NCI-H2107 (cell line): ENCODE results near the gene CR1.
"Not testable (repeated sequence)": the region's sequence is repeated elsewhere in the genome, so short reads cannot be mapped to it uniquely, and the experiment has no call there.

Source experiments
- DNase-seq: peaks from one replicate; lab custom pipeline; 2025; lab: John Stamatoyannopoulos, UW

The CR1 gene

DNA sequence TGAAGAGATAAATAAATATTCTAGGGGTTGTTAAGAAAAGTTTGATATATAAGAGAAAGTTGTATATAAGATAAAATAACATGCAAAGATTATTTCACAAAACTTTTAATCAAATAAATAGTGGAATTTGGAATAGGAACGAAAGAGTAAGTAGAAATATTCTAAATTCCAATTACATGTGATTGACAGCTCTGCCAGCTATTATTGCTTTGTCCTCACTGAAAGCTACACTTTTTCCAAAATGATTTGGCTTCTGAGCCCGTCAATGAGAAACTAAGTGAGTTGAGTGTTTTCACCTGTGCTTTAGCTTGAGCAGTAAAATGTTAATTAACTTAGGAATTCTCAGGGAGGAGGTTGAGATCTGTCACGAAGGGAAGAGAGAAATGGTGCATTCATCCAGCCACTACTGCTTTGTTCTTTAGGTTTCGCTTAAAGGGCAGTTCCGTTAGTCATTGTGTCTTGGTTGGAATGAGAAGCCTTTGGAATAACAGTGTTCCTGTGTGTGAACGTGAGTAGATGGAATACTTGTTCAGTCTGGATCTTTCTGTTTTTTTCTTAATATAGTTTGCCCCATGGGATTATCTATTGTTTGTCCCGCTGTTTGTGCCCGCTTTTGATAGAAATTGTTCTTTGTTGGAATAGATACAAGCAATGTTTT lies 85.7 kb downstream of the CR1 start:
- no peak for DNase-seq

DNA sequence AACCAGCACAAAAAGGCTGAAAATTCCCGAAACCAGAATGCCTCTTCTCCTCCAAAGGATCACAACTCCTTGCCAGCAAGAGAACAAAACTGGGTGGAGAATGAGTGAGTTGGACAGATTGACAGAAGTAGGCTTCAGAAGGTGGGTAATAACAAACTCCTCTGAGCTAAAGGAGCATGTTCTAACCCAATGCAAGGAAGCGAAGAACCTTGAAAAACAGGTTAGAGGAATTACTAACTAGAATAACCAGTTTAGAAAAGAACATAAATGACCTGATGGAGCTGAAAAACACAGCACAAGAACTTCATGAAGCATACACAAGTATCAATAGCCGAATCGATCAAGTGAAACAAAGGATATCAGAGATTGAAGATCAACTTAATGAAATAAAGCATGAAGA lies 93.5 kb downstream of the CR1 start:
- not testable (repeated sequence) for DNase-seq

DNA sequence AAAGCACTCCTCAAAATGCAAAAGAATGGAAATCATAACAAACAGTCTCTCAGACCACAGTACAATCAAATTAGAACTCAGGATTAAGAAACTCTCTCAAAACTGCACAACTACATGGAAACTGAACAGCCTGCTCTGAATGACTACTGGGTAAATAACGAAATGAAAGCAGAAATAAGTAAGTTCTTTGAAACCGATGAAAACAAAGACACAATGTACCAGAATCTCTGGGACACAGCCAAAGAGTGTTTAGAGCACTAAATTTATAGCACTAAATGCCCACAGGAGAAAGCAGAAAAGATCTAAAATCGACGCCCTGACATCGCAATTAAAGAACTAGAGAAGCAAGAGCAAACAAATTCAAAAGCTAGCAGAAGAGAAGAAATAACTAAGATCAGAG lies 95.2 kb downstream of the CR1 start:
- not testable (repeated sequence) for DNase-seq

DNA sequence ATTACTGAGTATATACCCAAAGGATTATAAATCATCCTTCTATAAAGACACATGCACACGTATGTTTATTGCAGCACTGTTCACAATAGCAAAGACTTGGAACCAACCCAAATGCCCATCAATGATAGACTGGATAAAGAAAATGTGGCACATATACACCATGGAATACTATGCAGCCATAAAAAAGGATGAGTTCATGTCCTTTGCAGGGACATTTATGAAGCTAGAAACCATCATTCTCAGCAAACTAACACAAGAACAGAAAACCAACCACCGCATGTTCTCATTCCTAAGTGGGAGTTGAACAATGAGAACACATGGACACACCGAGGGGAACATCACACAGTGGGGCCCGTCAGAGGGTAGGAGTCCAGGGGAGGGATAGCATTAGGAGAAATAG lies 98.1 kb downstream of the CR1 start:
- DNase-seq = not testable (repeated sequence)

DNA sequence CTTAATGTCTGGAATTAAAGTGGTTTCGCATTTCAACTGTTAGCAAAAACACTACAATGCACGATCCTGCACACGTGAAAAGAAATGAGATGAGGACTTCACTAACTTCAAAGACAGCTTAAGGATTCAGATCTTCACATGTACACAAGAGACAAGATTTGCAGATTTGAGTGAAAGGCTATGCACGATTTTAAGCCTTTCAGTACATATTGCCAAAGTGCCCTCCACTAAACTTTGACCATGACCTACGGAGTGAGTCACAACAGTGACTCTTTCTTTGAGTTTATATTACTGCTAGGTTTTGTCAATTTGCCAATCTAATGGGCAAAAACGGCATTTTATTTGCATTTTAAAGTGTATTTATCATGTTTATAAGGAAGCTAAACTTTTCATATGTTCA lies 107.8 kb downstream of the CR1 start:
- no peak for DNase-seq

DNA sequence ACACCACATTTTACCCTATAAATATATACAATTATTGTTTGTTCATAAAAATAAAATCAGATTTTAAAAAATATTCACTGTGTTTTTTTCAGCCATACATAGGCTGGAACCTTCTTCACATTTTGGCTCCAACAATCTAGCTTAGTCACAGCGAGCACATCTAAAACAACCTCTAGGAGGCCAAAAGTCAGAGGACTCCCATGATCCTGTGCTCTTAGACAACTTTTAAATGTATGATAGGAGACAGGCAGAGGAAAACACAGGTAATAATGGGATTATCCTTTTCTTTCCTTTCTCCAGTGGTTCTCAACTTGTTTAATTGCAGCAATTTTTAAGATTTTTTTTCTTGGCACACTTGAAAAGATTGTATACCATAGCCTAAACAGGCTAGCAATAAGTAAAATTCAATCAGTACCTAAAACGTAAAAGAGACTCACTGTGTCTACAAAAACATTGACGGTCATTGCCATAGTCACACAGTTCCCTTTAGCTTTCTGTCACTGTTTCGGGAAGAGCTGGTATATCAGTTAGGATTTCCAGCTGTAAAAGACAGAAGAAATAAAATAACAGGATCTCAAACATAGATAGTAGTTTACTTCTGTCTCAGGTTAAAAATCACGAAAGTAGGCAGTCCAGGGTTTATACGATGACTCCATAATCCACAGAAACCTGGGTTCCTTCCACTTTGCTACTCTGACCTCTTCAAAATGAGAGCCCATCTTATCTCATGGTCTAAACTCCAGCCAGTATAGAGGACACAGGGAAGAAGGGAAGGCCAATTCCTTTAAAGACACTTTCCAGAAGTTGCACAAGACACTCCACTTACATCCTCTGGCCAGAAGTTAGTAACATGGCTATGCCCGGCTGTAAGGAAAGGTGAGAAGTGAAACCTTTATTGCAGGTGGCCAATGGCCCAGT lies 109.7 kb downstream of the CR1 start:
- no peak for DNase-seq

DNA sequence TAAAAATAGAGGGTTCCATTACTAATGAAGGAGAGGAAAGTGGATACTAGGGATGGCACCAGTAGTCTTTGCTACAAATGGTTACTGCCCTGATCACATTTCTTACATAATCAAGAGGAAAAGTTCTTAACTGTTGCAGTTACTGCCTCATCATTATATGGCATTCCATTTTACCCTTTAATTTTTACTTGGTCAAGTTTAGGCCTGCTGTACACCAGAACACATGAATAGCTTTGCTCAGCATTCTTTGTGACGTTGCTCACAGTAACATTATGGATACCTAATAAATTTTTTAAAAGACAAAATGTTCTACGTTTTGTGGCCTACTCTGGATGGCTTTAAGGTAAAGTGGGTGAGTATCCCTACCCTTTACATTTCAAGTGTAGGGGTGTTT lies 110.4 kb downstream of the CR1 start:
- no peak for DNase-seq

DNA sequence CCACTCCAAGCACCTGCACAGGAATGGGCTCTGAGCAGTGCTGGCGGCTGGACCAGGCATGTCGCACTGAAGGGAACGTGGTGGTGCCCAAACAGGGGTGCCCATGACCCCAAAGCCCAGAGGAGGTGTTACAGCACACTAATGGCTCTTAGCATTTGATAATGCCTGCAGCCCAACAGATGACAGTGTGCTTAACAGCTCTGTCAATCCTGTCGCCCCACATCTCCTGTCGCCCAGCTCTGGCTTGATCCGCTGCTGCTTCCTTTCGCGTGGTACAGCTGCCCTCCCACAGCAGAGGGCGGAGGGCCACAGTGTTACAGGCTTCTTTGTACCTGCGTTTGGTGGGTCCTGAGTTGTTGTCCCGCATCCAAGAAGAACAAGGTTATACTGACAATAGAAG lies 116.8 kb downstream of the CR1 start:
- no peak for DNase-seq

DNA sequence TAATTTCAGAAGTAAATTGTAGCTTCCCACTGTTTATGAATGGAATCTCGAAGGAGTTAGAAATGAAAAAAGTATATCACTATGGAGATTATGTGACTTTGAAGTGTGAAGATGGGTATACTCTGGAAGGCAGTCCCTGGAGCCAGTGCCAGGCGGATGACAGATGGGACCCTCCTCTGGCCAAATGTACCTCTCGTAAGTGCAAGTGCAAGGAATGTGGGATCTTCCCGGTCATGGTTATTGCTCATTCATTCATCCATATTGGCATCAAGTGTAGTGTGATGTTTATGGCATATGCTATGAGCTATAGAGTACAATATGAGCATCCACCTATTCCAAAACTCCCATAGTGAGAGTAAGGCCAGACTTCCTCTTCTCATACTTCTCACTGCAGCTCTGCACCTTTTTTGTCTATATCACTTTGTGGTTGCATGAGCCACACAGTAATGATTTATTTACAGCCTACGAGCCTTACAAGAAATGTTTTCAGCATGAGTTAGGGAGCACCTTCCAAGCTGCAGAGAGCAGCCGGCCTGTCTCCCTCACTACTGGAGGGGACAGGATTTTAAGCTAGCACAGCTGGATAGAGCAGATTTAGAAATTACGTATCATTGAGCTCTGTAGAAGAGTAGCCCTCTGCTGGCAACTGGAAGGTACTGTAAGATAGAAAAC lies 124.0 kb downstream of the CR1 start:
- no peak for DNase-seq

DNA sequence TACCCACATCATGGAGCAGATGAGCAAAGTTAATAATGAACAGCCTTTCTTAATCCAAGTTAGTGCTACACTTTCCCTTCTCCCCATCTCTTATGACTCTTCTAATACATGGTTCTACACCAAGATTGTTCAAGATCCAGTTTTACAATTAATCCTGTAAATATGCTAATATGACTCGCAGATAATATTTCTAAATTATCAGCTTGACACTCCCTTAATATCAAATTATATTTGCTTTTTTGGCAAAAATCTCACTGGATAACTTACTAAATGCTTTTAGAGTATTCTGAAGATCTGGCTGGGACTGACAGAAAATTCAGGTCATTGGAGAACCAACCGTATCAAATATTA lies 124.6 kb downstream of the CR1 start:
- no peak for DNase-seq

DNA sequence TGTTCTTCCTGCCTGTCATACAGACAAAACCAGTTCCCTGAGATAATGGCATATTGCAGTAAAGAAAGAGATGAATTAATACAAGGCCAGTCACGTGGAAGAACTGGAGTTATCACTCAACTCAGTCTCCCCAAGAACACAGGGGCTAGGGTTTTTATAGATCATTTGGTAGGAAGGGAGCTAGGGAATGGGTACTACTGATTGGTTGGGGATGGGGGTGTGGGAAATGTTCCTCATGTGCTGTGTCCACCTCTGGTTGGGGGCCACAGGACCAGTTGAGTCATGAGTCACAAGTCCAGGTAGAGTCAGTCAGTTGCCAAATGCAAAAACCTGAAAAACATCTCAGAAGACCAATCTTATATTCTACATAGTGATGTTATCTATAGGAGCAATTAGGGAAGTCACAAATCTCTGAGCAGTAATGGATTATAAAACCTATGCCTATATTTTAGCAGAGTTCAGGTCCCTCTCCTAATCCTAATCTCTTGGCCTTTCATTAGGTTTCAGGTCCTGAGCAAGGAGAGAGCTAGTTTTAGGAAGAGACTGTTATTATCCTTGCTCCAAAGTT lies 129.6 kb downstream of the CR1 start:
- not testable (repeated sequence) for DNase-seq

DNA sequence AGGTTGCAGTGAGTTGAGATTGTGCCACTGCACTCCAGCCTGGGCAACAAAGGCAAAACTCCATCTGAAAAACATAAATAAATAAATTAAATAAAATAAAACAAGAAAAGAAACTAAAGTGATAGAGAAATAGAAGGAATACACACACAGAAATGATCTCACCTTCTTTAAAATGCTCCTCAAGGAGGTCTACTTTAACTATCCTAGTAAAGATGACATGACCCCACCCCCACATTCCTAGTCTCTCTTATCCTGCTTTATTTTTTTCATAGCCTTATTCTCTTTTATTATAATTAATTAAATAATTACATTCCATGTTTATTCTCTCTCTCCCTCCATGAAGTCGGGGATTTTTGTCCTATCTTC lies 131.0 kb downstream of the CR1 start:
- DNase-seq = no peak

DNA sequence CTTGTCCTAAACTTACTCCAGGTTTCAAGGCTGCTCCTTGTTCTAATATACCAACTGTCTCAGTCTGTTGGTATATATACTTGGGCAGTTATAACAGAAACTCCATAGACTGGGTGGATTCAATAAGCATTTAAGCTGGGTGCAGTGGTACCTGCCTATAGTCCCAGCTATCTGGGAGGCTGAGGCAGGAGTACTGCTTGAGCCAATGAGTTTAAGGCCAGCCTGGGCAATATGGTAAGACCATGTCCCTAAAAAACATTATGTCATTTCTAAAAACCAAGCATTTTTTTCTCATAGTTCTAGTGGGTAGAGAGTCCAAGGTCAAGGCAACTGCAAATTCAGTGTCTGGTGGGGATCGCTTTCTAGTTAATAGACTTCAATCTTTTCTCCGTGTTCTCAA lies 131.5 kb downstream of the CR1 start:
- no peak for DNase-seq

DNA sequence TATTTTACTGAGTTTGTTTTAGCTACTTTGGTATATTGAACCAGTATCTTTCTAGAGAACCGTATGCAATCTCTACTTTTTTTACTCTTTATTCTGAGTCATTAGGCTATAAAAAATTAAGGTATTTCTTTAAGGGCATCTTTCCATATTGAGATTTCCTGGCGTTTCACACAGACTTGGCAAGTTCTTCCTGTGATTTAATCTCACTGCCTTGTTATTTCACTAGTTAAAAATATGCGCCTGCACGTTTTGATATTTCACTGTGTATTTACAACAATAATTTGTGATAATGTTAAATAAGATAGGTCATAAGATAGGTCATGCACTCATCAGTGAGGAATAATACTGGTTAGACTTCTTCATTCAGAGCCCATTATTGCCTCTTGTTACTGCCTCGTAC lies 132.8 kb downstream of the CR1 start:
- no peak for DNase-seq

DNA sequence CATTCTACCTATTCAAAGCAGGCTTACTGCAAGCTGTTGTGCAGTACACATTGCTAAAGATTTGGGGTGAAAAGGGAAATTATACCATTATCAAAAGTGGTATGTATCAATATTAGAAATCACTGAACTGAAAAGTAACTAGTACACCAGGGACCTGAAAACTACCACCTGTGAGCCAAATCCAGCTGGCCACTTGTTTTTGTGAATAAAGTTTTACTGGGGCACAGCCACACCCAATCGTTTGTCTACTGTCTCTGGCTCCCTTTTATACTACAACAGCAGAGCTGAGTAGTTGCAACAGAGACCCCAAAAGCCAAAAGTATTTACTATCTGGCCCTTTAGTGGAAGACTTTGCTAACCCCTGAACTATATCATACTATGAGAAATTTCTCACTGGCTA lies 135.2 kb downstream of the CR1 start:
- DNase-seq = no peak

DNA sequence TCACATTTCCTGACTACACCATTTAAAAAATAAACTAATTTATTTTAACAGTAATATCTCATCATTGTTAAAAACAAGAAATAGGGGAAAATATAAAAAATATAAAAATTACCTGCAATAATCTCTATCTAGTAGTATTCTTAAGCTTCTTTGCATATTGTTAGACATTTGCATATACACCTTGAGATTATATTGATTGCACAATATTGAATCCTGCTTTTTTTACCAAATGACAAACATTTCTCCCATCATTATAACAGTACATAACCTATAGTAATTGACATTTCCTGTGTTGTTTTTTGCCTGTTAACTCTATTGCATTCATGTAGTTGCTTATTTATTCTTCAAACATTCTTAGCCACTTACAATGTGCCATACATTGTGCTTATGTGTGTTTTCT lies 137.3 kb downstream of the CR1 start:
- no peak for DNase-seq

DNA sequence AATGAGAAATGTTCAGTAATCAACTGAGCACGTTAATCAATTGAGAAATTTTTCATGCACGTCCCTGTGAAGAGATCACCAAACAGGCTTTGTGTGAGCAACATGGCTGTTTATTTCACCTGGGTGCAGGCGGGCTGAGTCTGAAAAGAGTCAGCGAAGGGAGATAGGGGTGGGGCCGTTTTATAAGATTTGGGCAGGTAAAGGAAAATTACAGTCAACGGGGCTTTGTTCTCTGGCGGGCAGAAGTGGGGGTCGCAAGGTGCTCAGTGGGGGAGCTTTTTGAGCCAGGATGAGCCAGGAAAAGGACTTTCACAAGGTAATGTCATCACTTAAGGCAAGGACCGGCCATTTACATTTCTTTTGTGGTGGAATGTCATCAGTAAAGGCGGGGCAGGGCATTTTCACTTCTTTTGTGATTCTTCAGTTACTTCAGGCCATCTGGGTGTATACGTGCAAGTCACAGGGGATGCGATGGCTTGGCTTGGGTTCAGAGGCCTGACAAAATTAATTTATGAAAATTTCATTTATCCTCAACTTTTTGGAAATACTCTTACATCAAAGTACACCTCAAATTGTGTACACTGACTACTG lies 137.8 kb downstream of the CR1 start:
- not testable (repeated sequence) for DNase-seq

DNA sequence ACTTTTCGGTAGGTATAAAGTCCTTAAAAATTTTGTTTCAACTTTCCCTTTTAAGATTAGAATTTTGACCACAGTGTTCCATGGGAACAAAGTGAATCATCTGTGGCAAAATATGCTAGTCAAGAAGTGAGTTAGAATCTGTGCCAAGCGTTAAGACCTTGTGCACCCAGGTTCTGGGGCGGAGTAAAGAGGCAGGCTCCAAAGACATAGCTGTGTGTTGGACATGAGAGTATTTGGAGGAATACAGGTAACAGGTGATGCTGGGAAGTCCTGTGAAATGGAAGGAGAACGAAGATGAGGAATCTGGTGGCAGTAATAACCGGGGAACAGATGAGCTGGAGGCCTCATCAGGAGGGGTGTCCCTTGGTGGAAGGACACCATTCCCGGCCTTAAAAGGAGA lies 138.3 kb downstream of the CR1 start:
- DNase-seq = not testable (repeated sequence)

DNA sequence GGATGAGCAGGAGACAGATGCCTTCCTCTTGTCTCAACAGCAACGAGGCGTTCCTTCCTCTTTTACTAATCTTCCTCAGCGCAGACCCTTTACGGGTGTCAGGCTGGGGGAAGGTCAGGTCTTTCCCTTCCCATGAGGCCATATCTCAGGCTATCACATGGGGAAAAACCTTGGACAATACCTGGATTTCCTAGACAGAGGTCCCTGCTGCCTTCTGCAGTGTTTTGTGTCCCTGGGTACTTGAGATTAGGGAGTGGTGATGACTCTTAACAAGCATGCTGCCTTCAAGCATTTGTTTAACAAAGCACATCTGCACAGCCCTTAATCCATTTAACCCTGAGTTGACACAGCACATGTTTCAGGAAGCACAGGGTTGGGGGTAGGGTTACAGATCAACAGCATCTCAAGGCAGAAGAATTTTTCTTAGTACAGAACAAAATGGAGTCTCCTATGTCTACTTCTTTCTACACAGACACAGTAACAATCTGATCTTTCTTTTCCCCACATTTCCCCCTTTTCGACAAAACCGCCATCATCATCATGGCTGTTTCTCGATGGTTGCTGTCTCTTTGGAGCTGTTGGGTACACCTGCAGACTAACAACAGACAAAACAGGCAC lies 139.7 kb downstream of the CR1 start:
- DNase-seq = not testable (repeated sequence)

DNA sequence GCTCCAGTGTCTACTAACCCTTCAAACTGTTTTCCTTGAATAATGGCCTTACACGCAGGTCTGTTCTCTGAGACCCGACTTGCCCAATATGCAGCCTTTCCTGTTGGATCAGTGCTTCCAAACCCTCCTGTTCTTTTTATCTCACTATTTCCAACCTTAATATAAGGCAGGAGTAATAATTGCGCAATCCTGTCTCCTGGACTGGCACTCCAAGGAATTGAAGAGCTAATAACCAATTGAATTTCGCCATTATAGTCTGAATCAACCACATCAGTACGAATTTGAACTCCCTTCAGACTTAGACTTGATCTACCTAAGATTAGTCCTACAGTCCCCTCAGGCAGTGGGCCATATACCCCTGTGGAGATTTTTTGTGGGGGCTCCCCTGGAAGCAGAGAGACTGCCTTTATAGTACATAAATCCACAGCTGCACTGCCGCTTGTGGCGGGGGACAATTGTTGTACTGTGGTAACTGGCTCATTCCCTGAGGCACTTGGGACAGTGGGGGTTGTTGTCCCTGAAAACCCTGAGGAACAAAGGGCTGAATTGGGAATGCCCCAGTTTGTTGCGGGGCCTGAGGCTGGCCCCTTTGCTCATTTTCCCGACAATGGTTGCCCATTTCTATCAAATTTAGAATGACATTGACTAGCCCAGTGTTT lies 142.7 kb downstream of the CR1 start:
- not testable (repeated sequence) for DNase-seq

DNA sequence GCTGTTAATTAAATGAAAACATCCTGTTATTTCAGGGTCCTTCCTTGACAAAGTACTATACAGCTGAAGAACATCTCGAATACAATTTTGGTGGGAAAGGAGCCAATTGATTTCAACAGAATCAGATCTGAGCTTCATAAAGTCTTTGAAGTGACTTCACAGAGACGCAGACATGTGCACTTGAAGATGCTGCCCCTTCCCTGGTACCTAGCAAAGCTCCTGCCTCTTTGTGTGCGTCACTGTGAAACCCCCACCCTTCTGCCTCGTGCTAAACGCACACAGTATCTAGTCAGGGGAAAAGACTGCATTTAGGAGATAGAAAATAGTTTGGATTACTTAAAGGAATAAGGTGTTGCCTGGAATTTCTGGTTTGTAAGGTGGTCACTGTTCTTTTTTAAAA lies 143.4 kb downstream of the CR1 start:
- not testable (repeated sequence) for DNase-seq
